ENCODE measurements around the gene KCNMB2. TPM values are rescaled to one million over a fixed set of nuclear protein-coding genes. Genes with fewer than 3 reads are reported as not detected.

KCNMB2 gene
- total RNA-seq, 1 experiment from 2014 or later, result not detected

DNA sequence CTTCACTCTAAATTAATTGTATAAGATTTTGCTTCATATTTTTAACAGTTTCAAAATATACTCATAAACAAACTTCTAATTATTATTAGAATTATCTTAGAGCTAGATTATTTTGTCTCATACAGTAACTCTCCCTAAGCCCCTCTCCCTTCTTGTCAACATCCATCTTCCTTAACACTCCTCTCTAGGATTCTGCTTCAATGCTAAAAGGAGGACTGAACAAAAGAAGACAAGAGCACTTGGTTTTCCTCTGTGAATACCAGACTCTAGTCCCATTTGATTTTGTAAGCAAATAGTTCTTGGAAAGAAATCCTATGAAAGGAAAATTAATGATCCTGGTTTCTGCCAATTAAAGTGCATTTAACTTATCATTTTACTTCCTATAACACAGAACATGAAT, 91.8 kb downstream of the KCNMB2 start:
- no TSS peak for BruUV-seq (replicated peaks)
- Histone ChIP-seq H3K9me3 (ENCODE audit: low read depth, low read length, poor library complexity, severe bottlenecking) (no peaks in the 10 kb centered on the region), H3K36me3 (ENCODE audit: insufficient read depth, low read length, poor library complexity, severe bottlenecking) (no peaks in the 10 kb centered on the region), H3K27ac (ENCODE audit: low read depth, low read length, poor library complexity, severe bottlenecking) (no peak overlapping the region), H3K4me1 (ENCODE audit: insufficient read depth, low read length, poor library complexity, severe bottlenecking) (no peaks in the 10 kb centered on the region), H3K4me3 (ENCODE audit: low read depth, low read length, poor library complexity, severe bottlenecking) (no peak overlapping the region), H3K27me3 (replicated peaks; ENCODE audit: insufficient read depth, low read depth, low read length, poor library complexity) (no peaks in the 10 kb centered on the region)
- intact Hi-C loops (cut with micrococcal nuclease; ENCODE audit: unreplicated experiment), result no loop called here
- DNase-seq (ENCODE audit: low spot score), result no peak
- TF ChIP-seq CTCF (conservative IDR thresholded peaks at IDR 0.05; ENCODE audit: low read depth, low read length), result no peak
- TF ChIP-seq EZH2 (IDR thresholded peaks at IDR 0.05; ENCODE audit: borderline replicate concordance, low read depth, low read length, poor library complexity, severe bottlenecking), result no peak
- ChIA-PET CTCF (no interaction called here), POLR2A (ENCODE audit: low non-redundant PET) (no interaction called here)

- Histone ChIP-seq H3K4me3 (ENCODE audit: low read depth, low read length, poor library complexity, severe bottlenecking) (no peak overlapping the region), H3K9me3 (ENCODE audit: low read depth, low read length, poor library complexity, severe bottlenecking) (no peaks in the 10 kb centered on the region), H3K36me3 (ENCODE audit: insufficient read depth, low read length, poor library complexity, severe bottlenecking) (no peaks in the 10 kb centered on the region), H3K4me1 (ENCODE audit: insufficient read depth, low read length, poor library complexity, severe bottlenecking) (no peaks in the 10 kb centered on the region), H3K27ac (ENCODE audit: low read depth, low read length, poor library complexity, severe bottlenecking) (no peak overlapping the region), H3K27me3 (replicated peaks; ENCODE audit: insufficient read depth, low read depth, low read length, poor library complexity) (no peaks in the 10 kb centered on the region)
- intact Hi-C loops (cut with micrococcal nuclease; ENCODE audit: unreplicated experiment), result no loop called here
- TF ChIP-seq EZH2 (IDR thresholded peaks at IDR 0.05; ENCODE audit: borderline replicate concordance, low read depth, low read length, poor library complexity, severe bottlenecking) (no peak), CTCF (conservative IDR thresholded peaks at IDR 0.05; ENCODE audit: low read depth, low read length) (no peak)
- CTCF ChIA-PET, result no interaction called here
- POLR2A ChIA-PET (ENCODE audit: low non-redundant PET), result no interaction called here
- DNase-seq (ENCODE audit: low spot score), result no peak
- BruUV-seq (replicated peaks), result no TSS peak
Observed at GRCh38 chr3:178629430-178630178, 93.4 kb downstream of the KCNMB2 start.

GRCh38 chr3:178631950-178632349, 95.7 kb downstream of the KCNMB2 start:
- POLR2A ChIA-PET (ENCODE audit: low non-redundant PET), result no interaction called here
- Histone ChIP-seq H3K27me3 (replicated peaks; ENCODE audit: insufficient read depth, low read depth, low read length, poor library complexity) (no peaks in the 10 kb centered on the region), H3K36me3 (ENCODE audit: insufficient read depth, low read length, poor library complexity, severe bottlenecking) (no peaks in the 10 kb centered on the region), H3K4me1 (ENCODE audit: insufficient read depth, low read length, poor library complexity, severe bottlenecking) (no peaks in the 10 kb centered on the region), H3K27ac (ENCODE audit: low read depth, low read length, poor library complexity, severe bottlenecking) (no peak overlapping the region), H3K4me3 (ENCODE audit: low read depth, low read length, poor library complexity, severe bottlenecking) (no peak overlapping the region), H3K9me3 (ENCODE audit: low read depth, low read length, poor library complexity, severe bottlenecking) (no peaks in the 10 kb centered on the region)
- CTCF ChIA-PET, result no interaction called here
- TF ChIP-seq CTCF (conservative IDR thresholded peaks at IDR 0.05; ENCODE audit: low read depth, low read length) (no peak), EZH2 (IDR thresholded peaks at IDR 0.05; ENCODE audit: borderline replicate concordance, low read depth, low read length, poor library complexity, severe bottlenecking) (no peak)
- no peak for DNase-seq (ENCODE audit: low spot score)
- intact Hi-C loops (cut with micrococcal nuclease; ENCODE audit: unreplicated experiment), result no loop called here
- no TSS peak for BruUV-seq (replicated peaks)
